Neuronal stem cell (in vitro differentiated cells): ENCODE results near the gene SMIM44.
"Not testable (repeated sequence)": the region's sequence is repeated elsewhere in the genome, so short reads cannot be mapped to it uniquely, and the experiment has no call there.

Experiments
- DNase-seq: peaks from one replicate; pipeline ENCODE4 v3.0.0-alpha.2; 2013; ENCODE audit warnings: low spot score
- H2AFZ ChIP-seq: one replicate; pipeline ENCODE4 v1.6.1; 2013; ENCODE audit warnings: mild to moderate bottlenecking, low read length, inconsistent platforms
- H2AK5ac ChIP-seq: 2 replicates; pipeline ENCODE4 v1.6.1; 2013; ENCODE audit warnings: low read depth, mild to moderate bottlenecking, inconsistent platforms, low read length, moderate library complexity, mixed read lengths
- H2BK120ac ChIP-seq: 2 replicates; pipeline ENCODE4 v1.6.1; 2013; ENCODE audit warnings: low read depth, mild to moderate bottlenecking, inconsistent platforms, low read length, moderate library complexity, mixed read lengths
- H2BK12ac ChIP-seq: one replicate; pipeline ENCODE4 v1.6.1; 2013; ENCODE audit warnings: low read length, inconsistent platforms
- H2BK15ac ChIP-seq: 2 replicates; pipeline ENCODE4 v1.6.1; 2013; ENCODE audit warnings: mild to moderate bottlenecking, low read length, inconsistent platforms, mixed read lengths
- H2BK5ac ChIP-seq: one replicate; pipeline ENCODE4 v1.6.1; 2013; ENCODE audit warnings: inconsistent platforms, mild to moderate bottlenecking, low read length, moderate library complexity
- H3K14ac ChIP-seq: one replicate; pipeline ENCODE4 v1.6.1; 2013; ENCODE audit warnings: low read length, inconsistent platforms
- H3K18ac ChIP-seq: 2 replicates; pipeline ENCODE4 v1.6.1; 2013; ENCODE audit warnings: low read length, inconsistent platforms
- H3K23ac ChIP-seq: 2 replicates; pipeline ENCODE4 v1.6.1; 2013; ENCODE audit warnings: low read depth, mild to moderate bottlenecking, mixed read lengths, low read length, inconsistent platforms; ENCODE audit not compliant: poor library complexity
- H3K27ac ChIP-seq: replicated peaks from 3 replicates; pipeline ENCODE4 v1.5.1; 2013; ENCODE audit warnings: low read length, inconsistent platforms
- H3K27me3 ChIP-seq, 3 experiments: 2 replicates each; pipeline ENCODE4 v1.6.1; 2013; ENCODE audit warnings: low read length in 3 of 3, mild to moderate bottlenecking in 2 of 3, inconsistent platforms in 1 of 3, low read depth in 1 of 3, mixed read lengths in 1 of 3, moderate library complexity in 1 of 3; ENCODE audit not compliant: control insufficient read depth in 3 of 3, insufficient read depth in 3 of 3
- H3K36me3 ChIP-seq, 2 donors: replicated peaks in 1 of 2; 2 replicates each; pipeline ENCODE4 v1.6.1; 2013; ENCODE audit warnings: low read length in 2 of 2; ENCODE audit not compliant: control insufficient read depth in 2 of 2, insufficient read depth in 2 of 2
- H3K4ac ChIP-seq: 2 replicates; pipeline ENCODE4 v1.6.1; 2013; ENCODE audit warnings: inconsistent platforms, mild to moderate bottlenecking, low read length, moderate library complexity
- H3K4me1 ChIP-seq, 2 donors: 1 replicate in 1 of 2; 2 replicates in 1 of 2; pipeline ENCODE4 v1.6.1; 2013; ENCODE audit warnings: low read length in 2 of 2, low read depth in 1 of 2; ENCODE audit not compliant: control insufficient read depth in 2 of 2, insufficient read depth in 1 of 2
- H3K4me2 ChIP-seq: one replicate; pipeline ENCODE4 v1.6.1; 2013; ENCODE audit warnings: mild to moderate bottlenecking, low read length, inconsistent platforms; ENCODE audit not compliant: insufficient read depth, poor library complexity, severe bottlenecking
- H3K4me3 ChIP-seq, 2 donors: 2 replicates each; pipeline ENCODE4 v1.5.1; 2013; ENCODE audit warnings: low read length in 2 of 2, mild to moderate bottlenecking in 2 of 2, inconsistent platforms in 1 of 2, moderate library complexity in 1 of 2
- H3K79me1 ChIP-seq: one replicate; pipeline ENCODE4 v1.6.1; 2013; ENCODE audit warnings: low read depth, mild to moderate bottlenecking, inconsistent platforms, low read length, moderate library complexity
- H3K9ac ChIP-seq: one replicate; pipeline ENCODE4 v1.6.1; 2013; ENCODE audit warnings: mild to moderate bottlenecking, low read depth, low read length, inconsistent platforms; ENCODE audit not compliant: poor library complexity
- H3K9me3 ChIP-seq, 2 donors: replicated peaks in 1 of 2; 2 replicates each; pipeline versions ENCODE3 to v1.6.1; 2013; ENCODE audit warnings: low read length in 2 of 2, mild to moderate bottlenecking in 2 of 2, inconsistent platforms in 1 of 2, low read depth in 1 of 2, mixed read lengths in 1 of 2, moderate library complexity in 1 of 2; ENCODE audit not compliant: control insufficient read depth in 2 of 2, insufficient read depth in 1 of 2
- H4K8ac ChIP-seq: one replicate; pipeline ENCODE4 v1.6.1; 2013; ENCODE audit warnings: low read depth, mild to moderate bottlenecking, inconsistent platforms, low read length, moderate library complexity
- H4K91ac ChIP-seq: one replicate; pipeline ENCODE4 v1.6.1; 2013; ENCODE audit warnings: low read length, low read depth, mild to moderate bottlenecking, inconsistent platforms; ENCODE audit not compliant: poor library complexity
- WGBS, 2 donors: extraction: QIAGEN DNeasy Blood & Tissue Kit; methylation state at CpG; one replicate each; pipeline ENCODE4 v1.1.7; 2013; ENCODE audit warnings: missing lambda C conversion rate in 2 of 2, mixed read lengths in 1 of 2; ENCODE audit not compliant: insufficient read length in 2 of 2, insufficient replicate concordance in 1 of 2; ENCODE audit errors: extremely low coverage in 2 of 2; 5-methylcytosine and 5-hydroxymethylcytosine counted together

Gene SMIM44

DNA sequence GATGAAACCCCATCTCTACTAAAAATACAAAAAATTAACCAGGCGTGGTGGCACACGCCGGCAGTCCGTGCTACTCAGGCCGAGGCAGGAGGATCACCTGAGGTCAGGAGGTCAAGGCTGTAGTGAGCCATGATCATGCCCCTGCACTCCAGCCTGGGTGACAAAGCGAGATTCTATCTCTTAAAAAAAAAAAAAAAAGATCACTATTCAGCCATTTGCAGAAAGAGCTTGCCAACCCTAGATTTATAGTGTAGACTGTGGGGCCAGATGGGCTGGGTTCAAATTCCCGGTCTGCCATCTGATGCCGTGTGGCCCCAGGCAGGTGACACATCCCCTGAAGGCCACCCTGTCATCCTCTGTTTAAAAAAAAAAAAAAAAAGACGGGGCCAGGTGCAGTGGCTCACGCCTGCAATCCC lies 31.8 kb downstream of the SMIM44 start:
- no peak overlapping the region for H2BK120ac ChIP-seq
- H3K23ac ChIP-seq: no peak overlapping the region
- H3K4ac ChIP-seq: no peak overlapping the region
- no peak overlapping the region for H3K27ac ChIP-seq
- peaks cover 2% of the 10 kb centered on the region for H3K79me1 ChIP-seq
- no CpG with 5 or more reads among the region's 10 CpGs for WGBS, 2 donors
- no peaks in the 10 kb centered on the region for H3K27me3 ChIP-seq
- peaks cover 0 to 3% of the 10 kb centered on the region in 2 donors for H3K36me3 ChIP-seq
- no peak overlapping the region for H2BK5ac ChIP-seq
- H3K4me1 ChIP-seq: no peaks in the 10 kb centered on the region
- no peak overlapping the region for H3K14ac ChIP-seq
- no peak overlapping the region for H2AFZ ChIP-seq
- H4K8ac ChIP-seq: no peak overlapping the region
- no peak overlapping the region for H4K91ac ChIP-seq
- H3K18ac ChIP-seq: no peak overlapping the region
- H2AK5ac ChIP-seq: no peak overlapping the region
- H2BK15ac ChIP-seq: no peak overlapping the region
- no peaks in the 10 kb centered on the region for H3K9me3 ChIP-seq
- DNase-seq: no peak
- no peak overlapping the region for H2BK12ac ChIP-seq
- H3K4me3 ChIP-seq: no peak overlapping the region
- H3K4me2 ChIP-seq: no peak overlapping the region
- H3K9ac ChIP-seq: no peak overlapping the region

DNA sequence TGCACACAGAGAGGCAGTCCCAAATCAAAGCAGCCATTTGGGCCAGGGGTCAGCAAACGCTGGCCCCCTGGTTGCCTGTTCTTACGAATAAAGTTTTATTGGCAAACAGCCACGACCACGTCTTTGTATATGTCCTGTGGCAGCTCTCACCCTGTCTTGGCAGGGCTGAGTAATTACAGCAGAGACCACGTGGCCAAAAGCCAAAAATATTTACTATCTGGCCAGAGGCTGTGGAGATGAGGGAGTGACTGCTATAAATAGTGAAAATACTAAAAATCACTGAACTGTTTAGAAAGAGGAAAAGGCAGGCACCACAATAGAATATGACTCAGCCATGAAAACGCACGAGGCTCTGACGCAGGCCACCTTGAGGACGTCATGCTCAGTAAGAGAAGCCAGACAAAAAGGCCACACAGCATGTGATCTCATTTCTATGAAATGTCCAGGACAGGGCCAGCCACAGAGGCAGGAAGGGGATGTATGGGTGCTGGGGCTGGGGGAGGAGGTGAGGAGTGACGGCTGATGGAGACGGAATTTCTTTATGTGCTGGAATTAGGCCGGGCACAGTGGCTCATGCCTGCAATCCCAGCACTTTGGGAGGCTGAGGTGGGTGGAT lies 32.3 kb downstream of the SMIM44 start:
- no peak overlapping the region for H2AK5ac ChIP-seq
- H3K4me1 ChIP-seq: no peaks in the 10 kb centered on the region
- WGBS, 2 donors: no CpG with 5 or more reads among the region's 12 CpGs
- no peak overlapping the region for H3K14ac ChIP-seq
- no peaks in the 10 kb centered on the region for H3K9me3 ChIP-seq
- H2BK5ac ChIP-seq: no peak overlapping the region
- H4K91ac ChIP-seq: no peak overlapping the region
- no peak overlapping the region for H3K4me3 ChIP-seq
- H4K8ac ChIP-seq: no peak overlapping the region
- H3K23ac ChIP-seq: no peak overlapping the region
- peaks cover 0 to 3% (median 0%) of the 10 kb centered on the region in 3 experiments for H3K27me3 ChIP-seq
- H2BK15ac ChIP-seq: no peak overlapping the region
- no peak overlapping the region for H2AFZ ChIP-seq
- no peak overlapping the region for H3K4me2 ChIP-seq
- H3K18ac ChIP-seq: no peak overlapping the region
- H2BK120ac ChIP-seq: no peak overlapping the region
- DNase-seq: no peak
- no peak overlapping the region for H2BK12ac ChIP-seq
- H3K4ac ChIP-seq: no peak overlapping the region
- H3K79me1 ChIP-seq: peaks cover 2% of the 10 kb centered on the region
- peaks cover 0 to 3% of the 10 kb centered on the region in 2 donors for H3K36me3 ChIP-seq
- H3K9ac ChIP-seq: no peak overlapping the region
- H3K27ac ChIP-seq: no peak overlapping the region

DNA sequence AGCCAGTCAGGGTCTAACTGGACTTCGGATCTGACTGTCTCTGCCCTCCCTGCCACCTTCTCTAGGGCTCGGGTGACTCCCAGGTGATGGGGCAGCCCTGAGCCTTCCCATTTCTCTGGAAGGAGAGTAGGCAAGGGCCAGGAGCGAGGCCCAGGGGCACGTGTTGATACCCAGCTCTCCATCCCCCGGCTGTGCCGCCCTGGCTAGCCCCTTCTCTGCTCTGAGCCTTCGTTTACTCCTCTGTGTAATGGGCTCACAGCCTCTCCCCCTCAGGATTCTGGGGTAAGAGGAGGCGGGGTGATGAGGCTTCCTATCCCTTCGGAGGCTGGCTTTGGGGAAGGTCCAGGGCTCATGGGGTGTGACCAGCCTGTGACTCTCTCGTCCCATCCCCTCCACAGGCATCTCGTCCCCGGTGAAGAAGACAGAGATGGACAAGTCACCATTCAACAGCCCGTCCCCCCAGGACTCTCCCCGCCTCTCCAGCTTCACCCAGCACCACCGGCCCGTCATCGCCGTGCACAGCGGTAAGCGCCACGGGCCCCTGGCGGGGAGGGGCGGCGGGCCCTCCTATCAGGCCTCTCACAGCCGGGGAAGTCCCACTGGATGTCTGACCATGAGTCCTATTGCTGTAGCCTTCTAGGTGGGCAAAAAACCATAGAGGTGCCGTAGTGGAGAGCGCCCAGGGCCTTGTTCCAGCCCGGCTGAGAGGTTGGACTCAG lies 34.5 kb downstream of the SMIM44 start:
- H3K18ac ChIP-seq: no peak overlapping the region
- no peak overlapping the region for H2AFZ ChIP-seq
- peak overlapping the region; percentile 39 for H2BK5ac ChIP-seq
- H3K14ac ChIP-seq: peak overlapping the region; percentile 32
- H3K4me2 ChIP-seq: no peak overlapping the region
- no peak for DNase-seq
- no peak overlapping the region for H3K27ac ChIP-seq
- H2AK5ac ChIP-seq: peak overlapping the region; percentile 63
- peaks cover 0 to 4% of the 10 kb centered on the region in 2 donors for H3K9me3 ChIP-seq
- H3K4me1 ChIP-seq: peaks cover 7 to 9% of the 10 kb centered on the region in 2 donors
- peak overlapping the region; percentile 31 for H3K4ac ChIP-seq
- H3K36me3 ChIP-seq: peaks cover 3% of the 10 kb centered on the region in 2 donors
- no peak overlapping the region for H3K4me3 ChIP-seq
- no peak overlapping the region for H4K91ac ChIP-seq
- no CpG with 5 or more reads among the region's 28 CpGs for WGBS, 2 donors
- no peak overlapping the region for H3K9ac ChIP-seq
- peak overlapping the region; percentile 58 for H2BK12ac ChIP-seq
- peaks cover 4% of the 10 kb centered on the region for H3K79me1 ChIP-seq
- H2BK15ac ChIP-seq: peak overlapping the region; percentile 57
- peaks cover 0 to 7% (median 0%) of the 10 kb centered on the region in 3 experiments for H3K27me3 ChIP-seq
- H3K23ac ChIP-seq: no peak overlapping the region
- no peak overlapping the region for H2BK120ac ChIP-seq
- no peak overlapping the region for H4K8ac ChIP-seq

DNA sequence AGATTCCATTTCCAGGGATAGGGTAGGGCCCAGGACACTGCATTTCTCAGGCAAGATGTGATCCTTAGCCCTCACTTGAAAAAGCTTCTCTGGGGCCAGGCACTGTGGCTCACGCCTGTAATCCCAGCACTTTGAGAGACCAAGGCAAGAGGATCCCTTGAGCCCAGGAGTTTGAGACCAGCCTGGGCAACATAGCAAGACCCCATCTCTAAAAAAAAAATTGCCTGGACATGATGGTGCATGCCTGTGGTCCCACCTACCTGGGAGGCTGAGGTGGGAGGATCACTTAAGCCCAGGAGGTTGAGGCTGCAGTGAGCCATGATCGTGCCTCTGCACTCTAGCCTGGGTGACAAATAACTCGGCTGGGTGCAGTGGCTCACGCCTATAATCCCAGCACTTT lies 36.6 kb downstream of the SMIM44 start:
- no CpG with 5 or more reads among the region's 4 CpGs for whole genome bisulfite sequencing, 2 donors
- not testable (repeated sequence) for H2AK5ac ChIP-seq, H2BK12ac ChIP-seq, H3K79me1 ChIP-seq, H3K4me3 ChIP-seq, H3K4me2 ChIP-seq, H3K36me3 ChIP-seq, H4K8ac ChIP-seq, H2BK5ac ChIP-seq, H3K27ac ChIP-seq, DNase-seq, H3K14ac ChIP-seq, H3K4ac ChIP-seq, H3K23ac ChIP-seq, H3K27me3 ChIP-seq, H2AFZ ChIP-seq, H3K9me3 ChIP-seq, H4K91ac ChIP-seq, H3K9ac ChIP-seq, H2BK120ac ChIP-seq, H2BK15ac ChIP-seq, H3K18ac ChIP-seq
- peaks cover 16 to 19% of the 10 kb centered on the region in 2 donors for H3K4me1 ChIP-seq
